Testis (tissue), 5 donors: Measurements from ENCODE around the gene RPL21. TPM values are rescaled to one million over a fixed set of nuclear protein-coding genes. Genes with fewer than 3 reads are reported as not detected.
A peak's percentile ranks its signal among the peaks of the same experiment; 100 is the strongest.

Experiments
- DNase-seq: peaks from one replicate; pipeline ENCODE4 v3.0.0-alpha.2; 2019
- H3K27ac ChIP-seq, 2 donors: fragments of 200-600 bp; sonication (generic); one replicate each; pipeline ENCODE4 v1.5.1; 2019
- H3K27me3 ChIP-seq: fragments of 200-600 bp; sonication (generic); one replicate; pipeline ENCODE4 v1.5.1; 2019
- H3K36me3 ChIP-seq: fragments of 200-600 bp; sonication (generic); one replicate; pipeline ENCODE4 v1.5.1; 2017; ENCODE audit warnings: low read depth; ENCODE audit errors: missing control alignments
- H3K4me1 ChIP-seq: fragments of 200-600 bp; sonication (generic); one replicate; pipeline ENCODE4 v1.5.1; 2019
- H3K4me3 ChIP-seq, 2 donors: fragments of 200-600 bp; sonication (generic); one replicate each; pipeline ENCODE4 v1.5.1; 2017 to 2019
- H3K9me3 ChIP-seq: fragments of 200-600 bp; sonication (generic); one replicate; pipeline ENCODE4 v1.5.1; 2017
- CTCF ChIP-seq, 3 experiments: fragments of 450-650 bp in 2 of 3; fragments of 200-600 bp in 1 of 3; sonication (generic) in 1 of 3; IDR thresholded peaks; one replicate each; pipeline ENCODE4 v1.5.1; 2016 to 2019; ENCODE audit warnings: antibody characterized with exemption in 3 of 3, mild to moderate bottlenecking in 2 of 3, moderate library complexity in 1 of 3
- POLR2A ChIP-seq: fragments of 450-650 bp; IDR thresholded peaks from one replicate; pipeline ENCODE4 v1.6.1; 2017; ENCODE audit warnings: antibody characterized with exemption, mild to moderate bottlenecking, moderate library complexity
- WGBS, 2 donors: methylation state at CpG; one replicate each; pipeline ENCODE4 v1.1.5; 2018; 5-methylcytosine and 5-hydroxymethylcytosine counted together
- intact Hi-C: fragments of 100-400 bp; cut with DNase I; formaldehyde crosslinking; loops from one replicate; pipeline ENCODE4 v1.15.1; 2023; ENCODE audit warnings: low total_unique reads
- long read RNA-seq, 2 donors: transcript quantifications; one replicate each; lab custom pipeline, GENCODE V29; 2026
- polyA plus RNA-seq: library from polyadenylated mRNA; stranded (reverse); fragments of 350-450 nt; fragmentation: Illumina TruSeq; extraction: RNeasy Lipid Tissue Mini Kit (QIAGEN cat#74804); gene quantifications from one replicate; pipeline ENCODE4 v1.2.3, GENCODE V29; 2014; ENCODE audit warnings: low read depth, low replicate concordance; ENCODE audit not compliant: insufficient read depth
- total RNA-seq, 2 donors: library from RNA; depleted of rRNA; stranded (reverse); fragments of >200 nt; gene quantifications; one replicate each; pipeline ENCODE4 v1.2.3, GENCODE V29; 2016

Gene RPL21
- total RNA-seq (100 to 1,000 TPM; 200 to 353 TPM), polyA plus RNA-seq (996 TPM)
- long read RNA-seq, donor 1, transcript RPL21-202 (6 exons, 815 nt) = major isoform, 29 of 44 reads
- long read RNA-seq, donor 1, partial matches to known transcripts = 5 of 44 reads
- long read RNA-seq, donor 1, other reads (novel, unspliced or antisense) = 0 of 44 reads
- long read RNA-seq, donor 2, transcript RPL21-202 (6 exons, 815 nt) = major isoform, 22 of 27 reads
- long read RNA-seq, donor 2, partial matches to known transcripts = 0 of 27 reads
- long read RNA-seq, donor 2, other reads (novel, unspliced or antisense) = 0 of 27 reads

- Histone ChIP-seq H3K4me1 (peaks cover 18% of the 10 kb centered on the region), H3K4me3 (peak within 1 kb of the TSS; percentile 97 to 100), H3K27me3 (no peaks in the 10 kb centered on the region), H3K27ac (peak within 1 kb of the TSS; percentile 94 to 96), H3K36me3 (no peaks in the 10 kb centered on the region), H3K9me3 (no peaks in the 10 kb centered on the region)
- intact Hi-C loops = no loop called here
- WGBS, 2 donors = 0% methylated on average over 46 to 69 of the region's 69 CpGs
- TF ChIP-seq POLR2A (no peak), CTCF (IDR thresholded peaks at IDR 0.05) (no peak)
- DNase-seq = peak; percentile 97
These were observed at the start of gene RPL21 for GRCh38 chr13:27251166-27252091. RPL21 (plus strand) TSS chr13:27251558; CDS start chr13:27253777, 2,219 bp downstream.

- no peak for DNase-seq
- no peaks in the 10 kb centered on the region for H3K4me1 ChIP-seq
- TF ChIP-seq POLR2A (no peak), CTCF (IDR thresholded peaks at IDR 0.05) (no peak)
- H3K36me3 ChIP-seq = no peaks in the 10 kb centered on the region
- intact Hi-C loops = no loop called here
- H3K9me3 ChIP-seq = no peaks in the 10 kb centered on the region
- H3K4me3 ChIP-seq = no peak overlapping the region
- H3K27ac ChIP-seq = no peak overlapping the region
- WGBS, 2 donors = 94 to 100% methylated on average over 1 of the region's 1 CpG
- no peaks in the 10 kb centered on the region for H3K27me3 ChIP-seq
These were observed 49.7 kb upstream of the RPL21 start for GRCh38 chr13:27201661-27202060.

GRCh38 chr13:27203186-27203585 is 48.2 kb upstream of the RPL21 start:
- Histone ChIP-seq H3K36me3 (no peaks in the 10 kb centered on the region), H3K4me3 (no peak overlapping the region), H3K9me3 (no peaks in the 10 kb centered on the region), H3K27me3 (no peaks in the 10 kb centered on the region), H3K4me1 (no peaks in the 10 kb centered on the region), H3K27ac (no peak overlapping the region)
- 65 to 74% methylated on average over 4 of the region's 4 CpGs for WGBS, 2 donors
- no peak for DNase-seq
- no peak for TF ChIP-seq POLR2A
- TF ChIP-seq CTCF (IDR thresholded peaks at IDR 0.05) = no peak
- intact Hi-C loops = no loop called here

GRCh38 chr13:27203854-27204253 is 47.5 kb upstream of the RPL21 start:
- H3K4me1 ChIP-seq = no peaks in the 10 kb centered on the region
- no peak for DNase-seq
- no peaks in the 10 kb centered on the region for H3K36me3 ChIP-seq
- 82 to 89% methylated on average over 3 of the region's 3 CpGs for WGBS, 2 donors
- H3K27ac ChIP-seq = no peak overlapping the region
- H3K4me3 ChIP-seq = no peak overlapping the region
- H3K27me3 ChIP-seq = no peaks in the 10 kb centered on the region
- intact Hi-C loops = no loop called here
- no peak for TF ChIP-seq CTCF (IDR thresholded peaks at IDR 0.05)
- TF ChIP-seq POLR2A = no peak
- H3K9me3 ChIP-seq = no peaks in the 10 kb centered on the region
